Muscle layer of colon (tissue), 2 donors: Measurements from ENCODE around the gene CD2BP2.
A peak's percentile ranks its signal among the peaks of the same experiment; 100 is the strongest.

Experiments
- H3K27ac ChIP-seq: one replicate; pipeline ENCODE4 v1.7.0; 2013; ENCODE audit warnings: low read depth, mild to moderate bottlenecking, low read length, moderate library complexity
- H3K27me3 ChIP-seq, 2 donors: one replicate each; pipeline ENCODE4 v1.7.0; 2013; ENCODE audit warnings: low read length in 2 of 2, mild to moderate bottlenecking in 2 of 2; ENCODE audit not compliant: insufficient read depth in 2 of 2, control insufficient read depth in 1 of 2
- H3K36me3 ChIP-seq: one replicate; pipeline ENCODE4 v1.7.0; 2013; ENCODE audit warnings: mild to moderate bottlenecking, low read length; ENCODE audit not compliant: insufficient read depth
- H3K4me1 ChIP-seq: one replicate; pipeline ENCODE4 v1.7.0; 2013; ENCODE audit warnings: mild to moderate bottlenecking, low read length; ENCODE audit not compliant: insufficient read depth
- H3K4me3 ChIP-seq, 2 donors: one replicate each; pipeline ENCODE4 v1.7.0; 2013; ENCODE audit warnings: low read length in 2 of 2, low read depth in 1 of 2, mild to moderate bottlenecking in 1 of 2, moderate library complexity in 1 of 2
- H3K9ac ChIP-seq: one replicate; pipeline ENCODE4 v1.7.0; 2013; ENCODE audit warnings: low read length
- H3K9me3 ChIP-seq: one replicate; pipeline ENCODE4 v1.7.0; 2013; ENCODE audit warnings: mild to moderate bottlenecking, low read length
- donor health status: abdominal sarcoma.
- donor health status: Adenocarcinoma of cecum.

Gene CD2BP2

DNA sequence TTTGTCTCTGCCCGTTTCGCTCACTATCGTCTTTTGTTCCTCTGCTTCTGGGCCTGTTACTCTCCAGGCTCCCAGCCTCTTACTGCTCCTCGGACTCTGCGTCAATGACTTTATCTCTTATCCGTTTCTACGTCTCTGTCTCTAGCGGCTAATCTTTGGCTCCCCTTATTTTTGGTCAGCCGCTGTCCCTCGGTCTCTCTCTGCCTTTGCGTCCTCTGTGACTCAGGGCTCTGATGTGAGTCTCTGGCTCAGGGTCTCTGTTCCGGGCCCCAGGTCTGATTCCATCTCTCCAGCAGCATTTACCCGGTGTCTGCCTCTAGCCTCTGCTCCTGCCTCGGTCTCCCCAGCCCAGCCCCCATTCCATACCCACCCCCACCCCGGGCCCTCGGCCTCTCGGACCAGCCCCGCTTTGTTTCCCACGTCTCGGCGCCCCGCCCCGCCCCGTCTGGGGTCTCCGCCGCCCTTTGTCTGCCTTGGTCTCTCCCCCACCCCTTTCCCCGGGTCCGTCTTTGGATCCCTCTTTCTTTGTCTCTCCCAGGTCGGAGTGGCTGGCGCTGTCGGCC, 39.6 kb upstream of the CD2BP2 start:
- Histone ChIP-seq H3K4me1 (peaks cover 37% of the 10 kb centered on the region), H3K36me3 (peaks cover 20% of the 10 kb centered on the region), H3K27ac (peak overlapping the region; percentile 80), H3K4me3 (peak overlapping the region; percentile 76 to 99), H3K27me3 (no peaks in the 10 kb centered on the region), H3K9me3 (no peaks in the 10 kb centered on the region), H3K9ac (peak overlapping the region; percentile 50)

DNA sequence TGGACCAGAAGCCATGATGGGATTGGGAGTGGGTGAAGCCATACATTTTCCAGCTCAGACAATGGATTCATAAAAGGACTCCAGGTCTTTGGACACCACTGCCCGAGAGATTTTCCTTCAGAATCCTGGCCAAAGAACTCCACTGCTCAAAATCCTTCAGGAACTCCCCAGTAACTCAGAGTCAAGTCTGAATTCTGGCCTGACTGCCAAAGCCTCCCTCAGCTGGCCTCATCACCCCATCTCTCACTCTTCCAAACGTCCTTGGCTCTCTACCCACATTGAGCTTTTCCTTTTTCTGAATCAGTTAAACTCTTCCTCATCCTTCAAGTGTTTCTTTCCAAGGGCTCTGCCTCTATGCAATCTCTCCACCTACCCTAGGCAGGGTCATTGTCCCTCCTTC, 28.4 kb upstream of the CD2BP2 start:
- Histone ChIP-seq H3K9me3 (no peaks in the 10 kb centered on the region), H3K9ac (no peak overlapping the region), H3K36me3 (peaks cover 5% of the 10 kb centered on the region), H3K4me1 (peaks cover 5% of the 10 kb centered on the region), H3K27me3 (no peaks in the 10 kb centered on the region), H3K27ac (no peak overlapping the region), H3K4me3 (no peak overlapping the region)

DNA sequence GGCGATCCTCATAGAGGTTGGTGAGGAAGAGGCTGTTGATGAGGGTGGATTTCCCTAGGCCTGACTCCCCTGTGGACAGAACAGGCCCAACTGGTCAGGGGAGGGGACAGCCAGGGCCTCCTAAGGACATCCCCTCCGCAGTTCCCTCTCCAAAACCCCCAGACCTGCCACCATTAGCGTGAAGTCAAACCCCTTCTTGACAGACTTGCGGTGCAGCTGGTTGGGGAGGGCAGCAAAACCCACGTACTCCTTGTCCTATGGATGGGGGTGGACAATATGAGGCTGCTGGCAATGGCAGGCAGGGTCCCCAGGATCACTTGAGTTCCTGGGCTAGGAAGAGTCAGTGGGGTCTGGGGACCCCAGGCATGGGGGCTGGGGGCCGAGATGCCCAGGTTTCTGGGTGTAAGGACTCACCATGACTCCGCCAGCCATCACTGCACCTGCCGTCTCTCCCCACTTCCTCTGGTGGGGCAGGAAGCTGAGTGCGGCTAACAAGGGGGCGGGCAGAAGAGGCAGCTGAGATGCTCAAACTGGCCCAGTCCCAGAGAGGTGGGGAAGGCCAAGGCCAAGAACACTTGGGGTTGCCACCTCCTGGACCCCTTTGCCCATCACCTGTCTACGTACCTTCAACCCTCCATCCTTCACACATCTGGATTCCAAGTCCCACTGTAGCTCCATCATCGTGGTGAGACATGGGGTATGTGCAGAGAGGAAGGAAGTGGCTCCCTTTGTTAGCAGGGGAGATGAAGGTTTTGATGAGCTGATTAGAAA, 27.2 kb upstream of the CD2BP2 start, which contains the start of gene SEPTIN1:
Gene SEPTIN1 (minus strand): TSS at position 451 of the 771 bp plus-strand sequence. CDS start 19 bp downstream, at position 432.
- Histone ChIP-seq H3K9me3 (no peaks in the 10 kb centered on the region), H3K27ac (no peak within 1 kb of the TSS), H3K4me1 (peaks cover 7% of the 10 kb centered on the region), H3K9ac (no peak within 1 kb of the TSS), H3K27me3 (no peaks in the 10 kb centered on the region), H3K4me3 (no peak within 1 kb of the TSS), H3K36me3 (peaks cover 5% of the 10 kb centered on the region)

GRCh38 chr16:30381291-30382041, 26.4 kb upstream of the CD2BP2 start:
- Histone ChIP-seq H3K36me3 (peaks cover 5% of the 10 kb centered on the region), H3K4me3 (no peak overlapping the region), H3K9ac (no peak overlapping the region), H3K9me3 (no peaks in the 10 kb centered on the region), H3K27me3 (no peaks in the 10 kb centered on the region), H3K4me1 (peaks cover 12% of the 10 kb centered on the region), H3K27ac (no peak overlapping the region)

GRCh38 chr16:30380803-30381208, 25.7 kb upstream of the CD2BP2 start:
- Histone ChIP-seq H3K4me3 (no peak overlapping the region), H3K36me3 (peaks cover 5% of the 10 kb centered on the region), H3K4me1 (peaks cover 12% of the 10 kb centered on the region), H3K9ac (no peak overlapping the region), H3K27me3 (no peaks in the 10 kb centered on the region), H3K27ac (no peak overlapping the region), H3K9me3 (no peaks in the 10 kb centered on the region)

DNA sequence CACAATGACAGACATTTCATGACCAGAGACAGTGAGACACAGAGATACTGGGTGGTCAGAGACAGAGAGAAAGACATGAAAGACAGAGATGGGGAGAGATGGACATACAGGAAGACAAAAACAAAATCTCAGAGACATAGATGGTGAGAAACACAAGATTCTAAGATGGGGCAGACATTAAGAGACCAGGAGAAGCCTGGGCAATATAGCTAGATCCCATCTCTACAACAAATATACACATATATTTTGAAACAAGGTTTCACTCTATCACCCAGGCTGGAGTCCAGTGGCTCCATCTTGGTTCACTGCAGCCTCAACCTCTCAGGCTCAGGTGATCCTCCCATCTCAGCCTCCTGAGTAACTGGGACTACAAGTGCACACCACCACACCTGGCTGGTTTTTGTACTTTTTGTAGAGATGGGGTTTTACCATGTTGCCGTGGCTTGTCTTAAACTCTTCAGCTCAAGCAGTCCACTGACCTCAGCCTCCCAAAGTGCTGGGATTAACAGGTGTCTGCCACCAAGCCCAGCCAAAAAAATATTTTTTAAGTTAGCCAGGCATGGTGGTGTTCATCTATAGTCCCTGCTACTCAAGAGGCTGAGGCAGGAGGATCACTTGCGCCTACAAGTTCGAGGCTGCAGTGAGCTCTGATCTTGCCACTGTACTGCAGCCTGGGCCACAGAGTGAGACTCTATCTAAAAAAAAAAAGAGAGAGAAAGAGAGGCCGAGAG, 25.1 kb upstream of the CD2BP2 start:
- no peaks in the 10 kb centered on the region for H3K9me3 ChIP-seq
- H3K4me1 ChIP-seq: peaks cover 12% of the 10 kb centered on the region
- H3K27ac ChIP-seq: no peak overlapping the region
- H3K4me3 ChIP-seq: no peak overlapping the region
- peaks cover 5% of the 10 kb centered on the region for H3K36me3 ChIP-seq
- H3K27me3 ChIP-seq: no peaks in the 10 kb centered on the region
- no peak overlapping the region for H3K9ac ChIP-seq

- Histone ChIP-seq H3K4me1 (peaks cover 12% of the 10 kb centered on the region), H3K27me3 (no peaks in the 10 kb centered on the region), H3K9me3 (no peaks in the 10 kb centered on the region), H3K4me3 (peak overlapping the region; percentile 49 to 93), H3K36me3 (peaks cover 5% of the 10 kb centered on the region), H3K9ac (peak overlapping the region; percentile 53), H3K27ac (peak overlapping the region; percentile 97)
Observed at GRCh38 chr16:30379158-30379783, 24.2 kb upstream of the CD2BP2 start.

DNA sequence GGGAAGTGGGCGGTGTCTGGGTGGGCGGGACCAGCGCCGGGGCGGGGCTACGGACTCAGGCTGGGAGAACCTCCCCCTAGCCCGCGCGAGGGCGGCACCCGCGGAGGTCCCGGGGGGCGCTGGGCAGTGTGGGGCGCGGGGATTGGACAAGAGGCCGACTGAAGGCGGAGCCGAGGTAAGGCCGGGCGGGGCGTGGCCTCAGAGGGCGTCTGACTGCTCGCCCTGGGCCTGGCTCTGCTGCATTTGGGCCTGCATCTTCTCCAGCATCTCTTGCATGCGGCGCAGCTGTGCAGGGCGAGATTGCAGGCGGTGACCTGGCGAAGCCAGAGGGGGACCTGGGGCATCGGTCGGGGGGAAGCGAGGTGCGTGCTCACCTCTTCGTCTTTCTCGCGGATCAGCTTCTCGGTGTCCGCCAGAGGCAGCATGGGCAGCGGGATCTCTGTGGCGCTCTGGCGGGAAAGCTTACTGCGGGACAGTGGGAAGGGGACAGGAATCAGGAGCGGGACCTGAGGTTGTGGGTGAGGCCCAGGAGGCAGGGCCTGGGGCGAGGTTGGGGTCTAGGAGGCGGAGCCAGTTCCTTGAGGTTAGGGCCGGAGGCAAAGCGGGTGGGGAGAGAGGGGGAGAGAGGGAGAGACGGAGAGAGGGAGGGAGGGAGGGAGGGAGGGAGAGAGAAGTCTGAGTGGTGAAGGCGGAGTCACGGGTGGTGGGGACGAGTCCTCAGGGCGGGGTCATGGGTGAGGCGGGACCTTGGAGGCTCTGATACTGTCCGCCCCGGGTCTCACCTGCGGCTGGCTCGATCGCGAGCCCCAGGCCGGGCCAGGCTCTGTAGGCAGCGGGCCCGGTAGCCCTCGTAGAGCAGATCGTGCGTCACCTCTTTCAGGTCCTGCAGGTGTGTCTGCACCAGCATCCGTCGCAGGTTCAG, 23.4 kb upstream of the CD2BP2 start:
- H3K4me1 ChIP-seq: peaks cover 12% of the 10 kb centered on the region
- H3K27me3 ChIP-seq: no peaks in the 10 kb centered on the region
- no peaks in the 10 kb centered on the region for H3K9me3 ChIP-seq
- H3K36me3 ChIP-seq: peaks cover 5% of the 10 kb centered on the region
- H3K27ac ChIP-seq: peak overlapping the region; percentile 100
- peak overlapping the region; percentile 71 for H3K9ac ChIP-seq
- H3K4me3 ChIP-seq: peak overlapping the region; percentile 71 to 93

- Histone ChIP-seq H3K27me3 (no peaks in the 10 kb centered on the region), H3K27ac (peak overlapping the region; percentile 100), H3K36me3 (peaks cover 5% of the 10 kb centered on the region), H3K4me3 (peak overlapping the region; percentile 71 to 93), H3K4me1 (peaks cover 12% of the 10 kb centered on the region), H3K9me3 (no peaks in the 10 kb centered on the region), H3K9ac (peak overlapping the region; percentile 79)
Observed at GRCh38 chr16:30377812-30378235, 22.7 kb upstream of the CD2BP2 start.
